Naive thymus-derived CD4-positive, alpha-beta T cell (primary cell): ENCODE measurements around the gene KRT79. TPM values are rescaled to one million over a fixed set of nuclear protein-coding genes. Genes with fewer than 3 reads are reported as not detected.
A peak's percentile ranks its signal among the peaks of the same experiment; 100 is the strongest.

Source experiments
- ATAC-seq: fragments of 150-1000 bp; cut with Tn5 transposase; 2 replicates; pipeline ENCODE4 v1.10.0; 2021; ENCODE audit warnings: mild to moderate bottlenecking, moderate library complexity
- CTCF ChIA-PET: fragments of 350-600 bp; sonication (Branson Sonifier 250); formaldehyde crosslinking; loops from one replicate; lab custom pipeline; 2021; ENCODE audit warnings: antibody characterized with exemption; lab: Charles Lee
- POLR2A ChIA-PET: fragments of 350-600 bp; sonication (Branson Sonifier 250); formaldehyde crosslinking; loops from one replicate; lab custom pipeline; 2021; ENCODE audit warnings: antibody characterized with exemption, inconsistent platforms; lab: Charles Lee
- DNase-seq, 9 donors: peaks; one replicate each; pipeline versions ENCODE4 v3.0.0 to v3.0.0-alpha.2; 2020 to 2022; ENCODE audit warnings: mixed read lengths in 1 of 9
- H3K27ac ChIP-seq: one replicate; pipeline ENCODE4 v1.7.0; 2013; ENCODE audit warnings: mild to moderate bottlenecking, low read depth, low read length, moderate library complexity
- H3K27me3 ChIP-seq, 2 donors: one replicate each; pipeline ENCODE4 v1.7.0; 2013; ENCODE audit warnings: low read length in 2 of 2, mild to moderate bottlenecking in 2 of 2, moderate library complexity in 2 of 2; ENCODE audit not compliant: control insufficient read depth in 2 of 2, insufficient read depth in 2 of 2
- H3K36me3 ChIP-seq, 3 experiments: 1 replicate in 2 of 3; 2 replicates in 1 of 3; pipeline ENCODE4 v1.7.0; 2013; ENCODE audit warnings: low read length in 3 of 3, mild to moderate bottlenecking in 3 of 3, moderate library complexity in 1 of 3; ENCODE audit not compliant: insufficient read depth in 3 of 3, control insufficient read depth in 2 of 3
- H3K4me1 ChIP-seq, 2 donors: one replicate each; pipeline ENCODE4 v1.7.0; 2013; ENCODE audit warnings: low read length in 2 of 2, mild to moderate bottlenecking in 2 of 2, moderate library complexity in 1 of 2; ENCODE audit not compliant: control insufficient read depth in 2 of 2, insufficient read depth in 2 of 2
- H3K4me3 ChIP-seq: 2 replicates; pipeline ENCODE4 v1.7.0; 2013; ENCODE audit warnings: mild to moderate bottlenecking, low read length
- H3K9me3 ChIP-seq, 3 experiments: 1 replicate in 2 of 3; 2 replicates in 1 of 3; pipeline ENCODE4 v1.7.0; 2013; ENCODE audit warnings: low read length in 3 of 3; ENCODE audit not compliant: control insufficient read depth in 2 of 3
- H3K27ac Mint-ChIP-seq, 9 donors: one replicate each; pipeline ENCODE4 v1.8.0; 2020 to 2022; ENCODE audit warnings: mixed read lengths in 9 of 9, mild to moderate bottlenecking in 8 of 9, moderate library complexity in 5 of 9, inconsistent platforms in 2 of 9
- H3K27me3 Mint-ChIP-seq, 5 donors: one replicate each; pipeline ENCODE4 v1.8.0; 2021 to 2022; ENCODE audit warnings: mixed read lengths in 5 of 5, mild to moderate bottlenecking in 1 of 5
- H3K36me3 Mint-ChIP-seq, 5 donors: one replicate each; pipeline ENCODE4 v1.8.0; 2020 to 2022; ENCODE audit warnings: mixed read lengths in 5 of 5, mild to moderate bottlenecking in 3 of 5, inconsistent platforms in 1 of 5
- H3K4me1 Mint-ChIP-seq, 7 donors: one replicate each; pipeline ENCODE4 v1.8.0; 2020 to 2022; ENCODE audit warnings: mixed read lengths in 7 of 7, mild to moderate bottlenecking in 3 of 7, inconsistent platforms in 1 of 7
- H3K4me3 Mint-ChIP-seq, 10 donors: one replicate each; pipeline ENCODE4 v1.8.0; 2020 to 2022; ENCODE audit warnings: mild to moderate bottlenecking in 10 of 10, mixed read lengths in 10 of 10, moderate library complexity in 6 of 10, inconsistent platforms in 2 of 10
- H3K9me3 Mint-ChIP-seq, 11 donors: one replicate each; pipeline ENCODE4 v1.8.0; 2020 to 2022; ENCODE audit warnings: mixed read lengths in 11 of 11, mild to moderate bottlenecking in 4 of 11, inconsistent platforms in 1 of 11, moderate library complexity in 1 of 11
- intact Hi-C, 2 donors: fragments of 100-400 bp; cut with micrococcal nuclease; formaldehyde crosslinking; loops; one replicate each; pipeline ENCODE4 v1.15.1; 2023
- polyA plus RNA-seq, 2 donors: library from polyadenylated mRNA; unstranded; fragments of 300-500 nt; fragmentation: Illumina TruSeq; gene quantifications; one replicate each; pipeline ENCODE4 v1.2.3, GENCODE V29; 2021
- total RNA-seq, 6 experiments: library from RNA in 5 of 6; stranded (reverse) in 5 of 6; gene quantifications; 1 replicate in 5 of 6; 2 replicates in 1 of 6; pipeline ENCODE4 v1.2.3 and lab custom pipeline; 2021 to 2026

Gene KRT79
- total and polyA plus RNA-seq, 7 experiments from 2014 or later: not detected

- Histone ChIP-seq H3K27ac (no peak overlapping the region), H3K9me3 (no peaks in the 10 kb centered on the region), H3K27me3 (no peaks in the 10 kb centered on the region), H3K4me3 (no peak overlapping the region), H3K4me1 (no peaks in the 10 kb centered on the region), H3K36me3 (no peaks in the 10 kb centered on the region)
- CTCF ChIA-PET: interaction anchor here (1.2 kb wide), 1 partner anchor 241 kb away, joined by 3 read pairs; no protein-coding TSS in a partner anchor
- peaks cover 0 to 4% (median 0%) of the 10 kb centered on the region in 11 donors for H3K9me3 Mint-ChIP-seq
- intact Hi-C loops: no loop called here
- H3K4me3 Mint-ChIP-seq: no peak overlapping the region
- peaks cover 4 to 19% (median 12%) of the 10 kb centered on the region in 7 donors for H3K4me1 Mint-ChIP-seq
- POLR2A ChIA-PET: interaction anchor here (0.6 kb wide), 1 partner anchor 9 kb away, joined by 3 read pairs; no protein-coding TSS in a partner anchor
- no peak for DNase-seq
- H3K27me3 Mint-ChIP-seq: no peaks in the 10 kb centered on the region
- H3K36me3 Mint-ChIP-seq: no peaks in the 10 kb centered on the region
- peak overlapping the region in 1 of 9 donors; percentile 14 for H3K27ac Mint-ChIP-seq
- ATAC-seq: no peak
Measured at GRCh38 chr12:52826611-52827498, 7.3 kb downstream of the KRT79 start.

- H3K36me3 Mint-ChIP-seq: no peaks in the 10 kb centered on the region
- DNase-seq (no peak), ATAC-seq (no peak)
- Histone ChIP-seq H3K27me3 (no peaks in the 10 kb centered on the region), H3K9me3 (no peaks in the 10 kb centered on the region), H3K27ac (no peak overlapping the region), H3K36me3 (no peaks in the 10 kb centered on the region), H3K4me3 (no peak overlapping the region), H3K4me1 (no peaks in the 10 kb centered on the region)
- H3K27me3 Mint-ChIP-seq: peaks cover 0 to 3% (median 0%) of the 10 kb centered on the region in 5 donors
- POLR2A ChIA-PET: interaction anchor here (0.6 kb wide), 1 partner anchor 8 kb away, joined by 3 read pairs; no protein-coding TSS in a partner anchor
- CTCF ChIA-PET: interaction anchor here (0.5 to 1.2 kb wide), 2 partner anchors 240 to 258 kb away, joined by 3 read pairs; no protein-coding TSS in a partner anchor
- H3K27ac Mint-ChIP-seq: peak overlapping the region in 2 of 9 donors; percentile 9 to 57
- H3K9me3 Mint-ChIP-seq: peaks cover 0 to 4% (median 0%) of the 10 kb centered on the region in 11 donors
- peaks cover 4 to 27% (median 12%) of the 10 kb centered on the region in 7 donors for H3K4me1 Mint-ChIP-seq
- no peak overlapping the region for H3K4me3 Mint-ChIP-seq
- intact Hi-C loops: no loop called here
Measured at GRCh38 chr12:52825961-52826360, 8.2 kb downstream of the KRT79 start.

GRCh38 chr12:52824741-52825410 lies 9.2 kb downstream of the KRT79 start:
- no peak overlapping the region for H3K4me3 ChIP-seq
- ATAC-seq (no peak), DNase-seq (no peak)
- CTCF ChIA-PET: no interaction called here
- POLR2A ChIA-PET: no interaction called here
- no peaks in the 10 kb centered on the region for H3K36me3 ChIP-seq
- no peaks in the 10 kb centered on the region for H3K4me1 ChIP-seq
- Mint-ChIP-seq H3K4me3 (no peak overlapping the region), H3K27ac (peak overlapping the region in 1 of 9 donors; percentile 9), H3K9me3 (peaks cover 0 to 2% (median 0%) of the 10 kb centered on the region in 11 donors), H3K27me3 (peaks cover 0 to 5% (median 0%) of the 10 kb centered on the region in 5 donors), H3K36me3 (no peaks in the 10 kb centered on the region), H3K4me1 (peaks cover 3 to 27% (median 12%) of the 10 kb centered on the region in 7 donors)
- intact Hi-C loops: no loop called here
- H3K9me3 ChIP-seq: no peaks in the 10 kb centered on the region
- H3K27me3 ChIP-seq: no peaks in the 10 kb centered on the region
- no peak overlapping the region for H3K27ac ChIP-seq

GRCh38 chr12:52823761-52824450 lies 10.2 kb downstream of the KRT79 start:
- H3K27me3 Mint-ChIP-seq: peaks cover 0 to 5% (median 0%) of the 10 kb centered on the region in 5 donors
- Histone ChIP-seq H3K27ac (no peak overlapping the region), H3K4me3 (no peak overlapping the region), H3K9me3 (no peaks in the 10 kb centered on the region), H3K27me3 (no peaks in the 10 kb centered on the region), H3K4me1 (no peaks in the 10 kb centered on the region), H3K36me3 (no peaks in the 10 kb centered on the region)
- peak overlapping the region in 1 of 9 donors; percentile 31 for H3K27ac Mint-ChIP-seq
- no peak for DNase-seq
- intact Hi-C loops: no loop called here
- peaks cover 3 to 27% (median 7%) of the 10 kb centered on the region in 7 donors for H3K4me1 Mint-ChIP-seq
- ChIA-PET CTCF (no interaction called here), POLR2A (no interaction called here)
- H3K9me3 Mint-ChIP-seq: peaks cover 0 to 2% (median 0%) of the 10 kb centered on the region in 11 donors
- ATAC-seq: no peak
- no peaks in the 10 kb centered on the region for H3K36me3 Mint-ChIP-seq
- no peak overlapping the region for H3K4me3 Mint-ChIP-seq

DNA sequence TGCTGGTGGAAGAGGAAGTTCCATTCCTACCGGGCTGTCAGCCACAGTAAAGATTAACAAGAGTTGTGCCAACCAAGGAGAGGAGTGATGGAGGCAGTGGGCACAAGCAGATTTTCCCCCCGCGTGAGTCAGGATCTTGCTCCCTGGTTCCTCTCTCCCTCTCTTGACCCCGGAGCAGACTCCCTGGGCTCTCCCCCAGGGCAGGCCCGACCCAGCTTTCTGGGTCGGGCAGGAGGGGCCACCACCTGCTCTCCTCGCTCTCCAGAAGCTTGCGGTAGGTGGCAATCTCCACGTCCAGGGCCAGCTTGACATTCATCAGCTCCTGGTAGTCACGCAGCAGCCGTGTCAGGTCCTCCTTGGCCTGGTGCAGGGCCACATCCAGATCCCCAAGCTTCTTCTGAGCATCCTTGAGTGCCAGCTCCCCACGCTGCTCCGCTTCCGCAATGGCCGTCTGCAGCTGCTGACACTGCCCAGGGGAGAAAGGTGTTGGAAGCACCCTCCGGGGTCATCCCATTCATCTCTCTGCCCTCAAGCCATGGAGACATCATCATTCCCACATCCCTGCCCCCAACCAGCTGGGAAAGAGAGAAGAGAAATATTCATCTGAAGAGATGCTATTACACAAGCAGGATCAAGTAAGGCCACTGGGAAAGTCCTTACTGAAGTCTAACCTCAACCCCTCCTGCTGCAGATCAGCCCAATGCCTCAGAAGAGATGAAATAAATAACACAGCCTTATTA lies 11.2 kb downstream of the KRT79 start:
- CTCF ChIA-PET: interaction anchor here (1.6 kb wide), 1 partner anchor 237 kb away, joined by 3 read pairs; no protein-coding TSS in a partner anchor
- Histone ChIP-seq H3K27me3 (no peaks in the 10 kb centered on the region), H3K27ac (no peak overlapping the region), H3K4me1 (peaks cover 0 to 5% of the 10 kb centered on the region in 2 donors), H3K36me3 (no peaks in the 10 kb centered on the region), H3K4me3 (no peak overlapping the region), H3K9me3 (no peaks in the 10 kb centered on the region)
- Mint-ChIP-seq H3K4me3 (no peak overlapping the region), H3K9me3 (peaks cover 0 to 2% (median 0%) of the 10 kb centered on the region in 11 donors), H3K4me1 (peaks cover 0 to 26% (median 7%) of the 10 kb centered on the region in 7 donors), H3K27ac (peak overlapping the region in 2 of 9 donors; percentile 6 to 36), H3K27me3 (peaks cover 0 to 5% (median 0%) of the 10 kb centered on the region in 5 donors), H3K36me3 (no peaks in the 10 kb centered on the region)
- DNase-seq (no peak), ATAC-seq (no peak)
- intact Hi-C loops: no loop called here
- POLR2A ChIA-PET: no interaction called here
